GM12801 (cell line): ENCODE results near the gene IGIP.

Experiments used
- TF ChIP-seq, protein P1 (sequence below): IDR thresholded peaks from one replicate; pipeline ENCODE4 v1.5.1; 2011; ENCODE audit warnings: control low read depth; ENCODE audit not compliant: insufficient read length; ENCODE audit errors: extremely low read depth

The IGIP gene

DNA sequence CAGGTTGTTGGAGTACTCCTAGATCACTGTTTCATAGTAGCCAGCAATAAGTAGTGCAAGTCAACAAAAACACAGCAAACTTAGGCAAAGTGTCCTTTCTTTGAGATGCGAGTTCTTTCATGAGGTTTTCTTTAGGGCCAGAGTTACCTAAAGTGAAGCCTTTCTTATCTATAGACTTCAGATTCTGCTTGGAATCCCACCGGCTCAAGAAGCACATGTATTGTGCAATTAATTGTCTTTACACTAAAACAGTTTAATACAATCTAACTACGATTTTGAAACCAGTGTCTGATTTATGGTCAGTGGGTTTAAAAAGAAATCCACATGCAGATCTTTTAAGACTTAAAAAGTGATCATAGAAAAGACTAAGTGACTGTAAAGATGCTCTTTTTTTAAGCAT lies 8.2 kb upstream of the IGIP start:
- TF ChIP-seq, protein P1, sequence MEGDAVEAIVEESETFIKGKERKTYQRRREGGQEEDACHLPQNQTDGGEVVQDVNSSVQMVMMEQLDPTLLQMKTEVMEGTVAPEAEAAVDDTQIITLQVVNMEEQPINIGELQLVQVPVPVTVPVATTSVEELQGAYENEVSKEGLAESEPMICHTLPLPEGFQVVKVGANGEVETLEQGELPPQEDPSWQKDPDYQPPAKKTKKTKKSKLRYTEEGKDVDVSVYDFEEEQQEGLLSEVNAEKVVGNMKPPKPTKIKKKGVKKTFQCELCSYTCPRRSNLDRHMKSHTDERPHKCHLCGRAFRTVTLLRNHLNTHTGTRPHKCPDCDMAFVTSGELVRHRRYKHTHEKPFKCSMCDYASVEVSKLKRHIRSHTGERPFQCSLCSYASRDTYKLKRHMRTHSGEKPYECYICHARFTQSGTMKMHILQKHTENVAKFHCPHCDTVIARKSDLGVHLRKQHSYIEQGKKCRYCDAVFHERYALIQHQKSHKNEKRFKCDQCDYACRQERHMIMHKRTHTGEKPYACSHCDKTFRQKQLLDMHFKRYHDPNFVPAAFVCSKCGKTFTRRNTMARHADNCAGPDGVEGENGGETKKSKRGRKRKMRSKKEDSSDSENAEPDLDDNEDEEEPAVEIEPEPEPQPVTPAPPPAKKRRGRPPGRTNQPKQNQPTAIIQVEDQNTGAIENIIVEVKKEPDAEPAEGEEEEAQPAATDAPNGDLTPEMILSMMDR = no peak

DNA sequence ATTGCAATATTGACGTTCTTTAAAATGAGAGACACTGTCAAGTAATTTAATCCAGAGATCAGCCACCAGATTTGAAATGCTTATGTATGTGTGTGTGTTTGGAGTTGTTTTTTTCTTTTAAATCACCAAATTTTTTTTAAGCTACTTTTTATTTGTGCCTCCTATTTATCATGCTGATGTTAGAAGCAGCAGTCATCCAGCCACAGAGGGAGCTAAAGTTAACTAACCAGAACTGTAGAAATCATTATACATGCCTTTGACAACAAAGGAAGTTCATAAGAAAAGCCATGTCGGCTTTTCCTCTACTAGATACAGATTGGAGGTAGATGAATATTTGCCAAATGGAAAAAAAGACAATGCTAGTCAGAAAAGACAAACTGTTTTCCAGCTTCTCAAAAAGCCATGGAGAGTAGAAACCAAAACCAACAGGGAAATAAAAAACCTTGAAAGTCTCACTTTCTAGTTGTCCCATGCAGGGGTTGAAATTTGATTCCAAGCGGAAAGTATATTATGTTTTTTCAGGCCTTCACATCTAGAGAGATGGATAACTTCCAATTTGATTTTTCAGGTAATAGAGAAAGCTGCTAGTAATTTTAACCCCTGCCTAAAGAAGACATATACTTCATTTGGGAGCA lies 7.3 kb upstream of the IGIP start:
- TF ChIP-seq, protein P1 = no peak

DNA sequence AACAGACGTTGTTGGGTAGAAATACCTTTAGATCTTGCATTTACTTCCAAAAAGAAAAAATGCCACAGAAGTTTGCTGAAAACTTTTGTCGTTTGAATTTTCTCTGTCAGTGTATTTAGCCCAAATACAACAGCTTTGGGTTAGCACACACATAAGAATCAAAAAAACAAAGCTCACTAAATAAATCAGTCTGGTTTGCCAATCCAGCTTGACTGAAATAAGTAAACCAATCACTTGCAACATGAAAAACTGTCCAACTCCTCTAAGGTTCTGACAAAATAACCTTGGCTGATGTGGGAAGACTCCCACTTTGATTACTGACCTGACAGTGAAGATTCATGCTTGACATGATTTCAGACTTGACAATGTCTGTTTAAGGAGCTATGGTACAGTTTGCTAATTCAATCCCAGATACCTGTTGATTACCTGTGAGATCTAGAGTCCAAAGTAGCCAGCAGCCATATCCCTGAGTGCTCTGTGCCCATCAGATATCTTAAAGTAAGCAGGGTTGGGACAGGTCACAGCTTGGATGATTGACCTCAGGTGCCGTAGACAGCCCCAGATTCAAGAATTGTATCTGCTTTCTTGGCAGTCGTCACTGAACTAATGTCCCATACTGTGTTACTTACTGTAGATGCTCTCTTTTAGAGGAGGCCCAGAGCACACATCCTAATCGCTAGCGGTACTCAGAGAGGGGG lies 727 bp downstream of the IGIP start:
- TF ChIP-seq, protein P1 = no peak

DNA sequence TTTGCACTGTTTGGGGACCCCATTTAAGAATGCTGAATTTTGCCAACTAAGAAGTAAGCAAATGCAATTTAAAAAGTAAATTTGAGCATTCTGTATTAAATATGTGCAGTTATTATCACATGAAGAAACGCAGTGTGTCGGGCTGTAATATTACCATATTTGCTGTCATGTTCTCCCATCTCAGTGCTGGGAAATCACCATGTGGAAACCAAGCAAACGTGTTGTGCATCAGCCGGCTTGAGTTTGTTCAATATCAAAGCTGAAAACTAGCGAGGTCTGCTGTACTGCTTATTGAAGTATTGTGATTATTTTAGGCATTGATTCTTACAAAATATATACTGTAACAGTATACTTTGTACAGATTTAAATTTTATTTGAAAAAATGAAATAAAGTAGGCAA lies 2.6 kb downstream of the IGIP start:
- TF ChIP-seq, protein P1 = no peak

DNA sequence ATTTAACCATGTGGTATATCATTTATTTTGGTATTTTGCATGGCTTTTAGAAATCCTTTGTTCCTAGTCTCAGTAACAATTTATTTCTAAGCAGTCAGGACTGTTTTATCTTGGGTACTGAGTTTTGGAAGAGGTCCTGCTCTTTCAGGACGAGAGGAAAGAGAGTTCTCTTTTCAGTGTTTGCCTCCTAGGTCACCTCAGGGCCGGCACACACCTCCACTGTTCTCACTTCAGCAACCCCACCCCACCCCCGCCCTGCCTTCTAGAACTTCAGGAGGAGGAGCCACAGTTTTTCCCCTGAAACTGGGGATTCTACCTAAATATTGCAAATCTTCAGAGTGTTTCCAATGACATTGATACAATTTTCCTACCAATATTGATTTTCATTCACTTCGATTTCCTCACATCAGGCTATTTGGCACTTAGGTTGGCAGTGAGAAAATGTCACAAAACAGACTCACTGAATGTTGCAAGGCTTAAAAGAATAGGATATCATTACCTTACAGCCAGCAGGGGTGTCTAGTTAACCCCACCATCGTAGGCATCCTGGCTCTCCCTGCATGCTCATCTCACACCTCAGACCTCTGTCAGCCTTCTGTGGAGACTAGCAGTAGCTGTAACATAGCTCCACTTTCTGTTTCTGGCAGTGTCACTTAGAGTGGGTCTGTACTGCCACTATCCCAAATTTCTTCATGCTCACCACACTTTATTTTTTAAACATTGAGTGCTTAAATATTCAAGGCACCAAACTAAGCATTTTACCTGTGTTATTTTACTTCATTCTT lies 5.4 kb downstream of the IGIP start:
- TF ChIP-seq, protein P1 = no peak

DNA sequence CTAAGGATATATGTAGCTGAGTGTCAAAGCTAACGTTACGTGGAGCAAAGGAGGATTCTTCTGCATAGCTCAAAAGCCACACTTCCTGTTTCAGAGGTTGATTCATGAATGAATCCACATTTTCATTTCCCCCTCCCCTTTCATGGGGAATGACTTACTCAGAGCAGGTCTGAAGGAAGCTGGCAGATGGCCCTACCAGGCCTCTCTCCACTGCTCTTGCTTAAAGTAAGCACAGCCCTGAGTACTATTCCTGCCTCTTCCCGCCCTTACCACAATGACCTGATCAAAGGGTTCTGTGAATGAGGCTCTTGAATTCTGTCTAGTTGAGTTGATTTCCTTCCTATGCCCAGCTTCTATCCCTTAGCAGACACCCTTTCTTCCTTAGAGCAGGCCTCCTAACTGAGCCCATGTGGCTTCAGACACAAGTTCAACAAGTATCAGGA lies 6.3 kb downstream of the IGIP start:
- TF ChIP-seq, protein P1 = no peak

DNA sequence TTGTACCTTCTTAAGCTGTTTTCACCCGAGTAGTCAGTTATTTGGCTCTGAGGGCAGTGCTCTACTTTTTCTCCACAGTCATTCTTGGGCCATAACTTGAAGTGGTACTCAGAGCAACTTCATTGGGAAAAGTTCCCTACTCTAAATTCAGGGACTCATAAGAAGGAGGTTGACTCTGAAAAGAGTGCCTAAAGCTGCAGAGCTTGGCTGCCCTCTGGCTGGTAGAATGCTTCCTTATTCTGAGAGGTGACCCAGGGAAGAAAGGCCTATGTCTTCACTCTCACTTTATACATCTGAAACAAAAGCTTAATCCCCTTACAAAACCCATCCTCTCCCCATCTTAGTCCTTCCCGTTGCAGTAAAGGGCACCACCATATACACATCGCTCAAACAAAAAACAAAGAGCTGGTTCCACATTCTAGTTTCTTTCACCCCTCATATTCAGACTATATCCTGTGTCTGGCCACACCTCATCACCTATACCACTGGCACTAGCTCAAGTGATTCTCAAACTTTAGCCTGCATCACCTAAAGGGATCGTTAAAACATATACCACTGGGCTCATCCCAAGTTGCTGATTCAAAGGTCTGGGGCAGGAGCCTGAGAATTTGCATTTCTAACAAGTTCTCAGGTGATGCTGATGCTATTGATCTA lies 7.9 kb downstream of the IGIP start:
- TF ChIP-seq, protein P1 = no peak
